Measurements from ENCODE around the gene ESX1. TPM values are rescaled to one million over a fixed set of nuclear protein-coding genes. Genes with fewer than 3 reads are reported as not detected.
"Not testable (repeated sequence)": the region's sequence is repeated elsewhere in the genome, so short reads cannot be mapped to it uniquely, and the experiment has no call there.

ESX1 gene
- polyA plus RNA-seq (ENCODE audit: insufficient read length in 3 of 3): not detected

GRCh38 chrX:104254442-104255115, at the start of gene ESX1:
ESX1 (minus strand) TSS chrX:104254933; CDS start chrX:104254849, 84 bp downstream.
- no peak for DNase-seq (ENCODE audit: low read depth in 3 of 3, low spot score in 2 of 3)

- no peak for DNase-seq (ENCODE audit: low read depth in 3 of 3, low spot score in 2 of 3)
These were observed 40.9 kb upstream of the ESX1 start for GRCh38 chrX:104295636-104296035.

- DNase-seq (ENCODE audit: low read depth in 3 of 3, low spot score in 2 of 3): no peak
These were observed 34.2 kb upstream of the ESX1 start for GRCh38 chrX:104288961-104289360.

GRCh38 chrX:104288269-104288668, 33.5 kb upstream of the ESX1 start:
- DNase-seq (ENCODE audit: low read depth in 3 of 3, low spot score in 2 of 3): no peak

GRCh38 chrX:104285201-104285600, 30.5 kb upstream of the ESX1 start:
- DNase-seq (ENCODE audit: low read depth in 3 of 3, low spot score in 2 of 3): no peak

GRCh38 chrX:104284507-104284906, 29.8 kb upstream of the ESX1 start:
- no peak for DNase-seq (ENCODE audit: low read depth in 3 of 3, low spot score in 2 of 3)

GRCh38 chrX:104282166-104282725, 27.5 kb upstream of the ESX1 start:
- no peak for DNase-seq (ENCODE audit: low read depth in 3 of 3, low spot score in 2 of 3)

GRCh38 chrX:104281564-104281963, 26.8 kb upstream of the ESX1 start:
- no peak for DNase-seq (ENCODE audit: low read depth in 3 of 3, low spot score in 2 of 3)

- no peak for DNase-seq (ENCODE audit: low read depth in 3 of 3, low spot score in 2 of 3)
These were observed 25.9 kb upstream of the ESX1 start for GRCh38 chrX:104280609-104281008.

- no peak for DNase-seq (ENCODE audit: low read depth in 3 of 3, low spot score in 2 of 3)
These were observed 16.3 kb upstream of the ESX1 start for GRCh38 chrX:104270916-104271512.

GRCh38 chrX:104270212-104270611, 15.5 kb upstream of the ESX1 start:
- DNase-seq (ENCODE audit: low read depth in 3 of 3, low spot score in 2 of 3): no peak

GRCh38 chrX:104255465-104255864, 732 bp upstream of the ESX1 start:
- DNase-seq (ENCODE audit: low read depth in 3 of 3, low spot score in 2 of 3): no peak

GRCh38 chrX:104253567-104254441, 929 bp downstream of the ESX1 start:
- no peak for DNase-seq (ENCODE audit: low read depth in 3 of 3, low spot score in 2 of 3)

- no peak for DNase-seq (ENCODE audit: low read depth in 3 of 3, low spot score in 2 of 3)
These were observed 4.3 kb downstream of the ESX1 start for GRCh38 chrX:104250470-104250869.

- not testable (repeated sequence) for DNase-seq (ENCODE audit: low read depth in 3 of 3, low spot score in 2 of 3)
These were observed 24.7 kb downstream of the ESX1 start for GRCh38 chrX:104230060-104230459.

- no peak for DNase-seq (ENCODE audit: low read depth in 3 of 3, low spot score in 2 of 3)
These were observed 43.5 kb downstream of the ESX1 start for GRCh38 chrX:104211187-104211586.

- DNase-seq (ENCODE audit: low read depth in 3 of 3, low spot score in 2 of 3): no peak
These were observed 49.2 kb downstream of the ESX1 start for GRCh38 chrX:104205548-104205947.

Measured in right renal cortex interstitium (tissue), 3 donors.